ENCODE results near the gene INSIG2.
A peak's percentile ranks its signal among the peaks of the same experiment; 100 is the strongest.

The INSIG2 gene

DNA sequence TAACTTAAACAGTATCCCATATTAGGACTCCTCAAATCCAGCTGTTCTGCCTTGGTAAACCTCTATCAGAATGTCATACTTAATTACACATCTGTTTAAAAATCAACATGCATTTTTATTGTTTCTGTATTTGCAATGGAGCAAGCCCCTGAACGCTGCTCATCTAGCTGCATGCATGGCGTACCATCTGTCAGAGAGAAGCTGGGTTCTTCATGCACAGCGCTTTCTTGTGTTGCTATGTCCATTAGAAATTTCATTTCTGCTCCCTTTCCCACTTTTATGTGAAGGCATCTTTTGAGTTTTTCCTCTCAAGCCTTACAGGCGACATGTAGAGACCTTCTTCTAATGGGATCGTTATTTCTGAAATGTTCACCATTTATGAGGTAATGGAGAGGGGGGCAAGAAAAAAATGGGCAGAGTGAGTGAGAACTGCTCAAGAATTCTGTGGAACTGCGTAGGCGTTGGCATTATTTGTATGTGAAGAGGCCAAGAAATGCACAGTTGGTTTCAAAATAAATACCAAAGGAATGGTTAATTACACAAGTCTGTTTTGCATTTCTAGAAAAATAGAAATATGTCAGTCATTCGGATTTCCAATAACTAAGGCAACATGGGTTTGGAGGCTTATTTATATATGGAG, 31.6 kb downstream of the INSIG2 start:
- intact Hi-C loops (cut with DNase I; ENCODE audit: low total_unique reads): no loop called here
- no peaks in the 10 kb centered on the region for H3K27me3 ChIP-seq
- no peak overlapping the region for H3K4me3 ChIP-seq
- no peaks in the 10 kb centered on the region for H3K9me3 ChIP-seq
- peaks cover 0 to 7% (median 0%) of the 10 kb centered on the region in 3 donors for H3K36me3 ChIP-seq
- peaks cover 0 to 50% (median 23%) of the 10 kb centered on the region in 4 donors for H3K4me1 ChIP-seq
- DNase-seq: no peak
- no peak overlapping the region for H3K27ac ChIP-seq
- TF ChIP-seq, protein P1, sequence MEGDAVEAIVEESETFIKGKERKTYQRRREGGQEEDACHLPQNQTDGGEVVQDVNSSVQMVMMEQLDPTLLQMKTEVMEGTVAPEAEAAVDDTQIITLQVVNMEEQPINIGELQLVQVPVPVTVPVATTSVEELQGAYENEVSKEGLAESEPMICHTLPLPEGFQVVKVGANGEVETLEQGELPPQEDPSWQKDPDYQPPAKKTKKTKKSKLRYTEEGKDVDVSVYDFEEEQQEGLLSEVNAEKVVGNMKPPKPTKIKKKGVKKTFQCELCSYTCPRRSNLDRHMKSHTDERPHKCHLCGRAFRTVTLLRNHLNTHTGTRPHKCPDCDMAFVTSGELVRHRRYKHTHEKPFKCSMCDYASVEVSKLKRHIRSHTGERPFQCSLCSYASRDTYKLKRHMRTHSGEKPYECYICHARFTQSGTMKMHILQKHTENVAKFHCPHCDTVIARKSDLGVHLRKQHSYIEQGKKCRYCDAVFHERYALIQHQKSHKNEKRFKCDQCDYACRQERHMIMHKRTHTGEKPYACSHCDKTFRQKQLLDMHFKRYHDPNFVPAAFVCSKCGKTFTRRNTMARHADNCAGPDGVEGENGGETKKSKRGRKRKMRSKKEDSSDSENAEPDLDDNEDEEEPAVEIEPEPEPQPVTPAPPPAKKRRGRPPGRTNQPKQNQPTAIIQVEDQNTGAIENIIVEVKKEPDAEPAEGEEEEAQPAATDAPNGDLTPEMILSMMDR (IDR thresholded peaks at IDR 0.05): no peak

DNA sequence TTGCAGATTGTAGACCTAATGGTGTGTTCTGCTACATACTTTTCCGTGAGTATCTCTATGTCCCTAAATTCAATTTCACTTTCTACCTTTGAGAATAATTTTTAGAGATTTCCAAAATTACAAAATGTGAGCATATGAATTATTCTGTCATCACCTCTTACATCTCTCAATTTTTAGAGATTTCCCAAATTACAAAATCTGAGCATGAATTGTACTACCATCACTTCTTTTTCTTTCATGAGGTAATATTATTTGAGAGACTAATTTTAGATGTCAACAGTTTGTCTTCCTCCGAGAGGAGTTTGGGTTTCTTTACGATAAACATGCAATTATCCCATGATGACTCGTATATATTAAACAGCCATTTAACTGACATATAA, 32.1 kb downstream of the INSIG2 start:
- no peaks in the 10 kb centered on the region for H3K27me3 ChIP-seq
- no peak for DNase-seq
- H3K4me1 ChIP-seq: peaks cover 0 to 50% (median 23%) of the 10 kb centered on the region in 4 donors
- peaks cover 0 to 7% (median 0%) of the 10 kb centered on the region in 3 donors for H3K36me3 ChIP-seq
- intact Hi-C loops (cut with DNase I; ENCODE audit: low total_unique reads): no loop called here
- TF ChIP-seq, protein P1 (IDR thresholded peaks at IDR 0.05): no peak
- H3K9me3 ChIP-seq: no peaks in the 10 kb centered on the region
- no peak overlapping the region for H3K27ac ChIP-seq
- H3K4me3 ChIP-seq: no peak overlapping the region

DNA sequence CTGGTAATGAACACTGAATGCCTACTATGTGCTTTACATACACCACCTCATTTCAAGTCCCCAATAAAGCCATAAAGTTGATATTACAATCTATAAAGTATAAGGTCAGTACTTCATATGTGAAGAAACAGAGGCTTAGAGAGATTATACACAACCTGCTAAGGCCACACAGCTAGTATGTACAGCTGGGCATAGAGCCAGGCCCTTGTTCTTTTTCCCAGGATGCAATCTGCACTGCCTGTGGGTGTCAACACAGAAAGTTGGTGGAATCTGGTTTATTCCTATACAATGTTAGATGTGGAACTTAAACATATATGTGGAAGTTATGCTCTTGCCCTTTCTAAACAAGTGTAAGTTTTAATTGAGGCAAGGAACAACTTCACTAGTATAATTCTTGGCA, 32.8 kb downstream of the INSIG2 start:
- intact Hi-C loops (cut with DNase I; ENCODE audit: low total_unique reads): no loop called here
- H3K9me3 ChIP-seq: no peaks in the 10 kb centered on the region
- H3K27me3 ChIP-seq: no peaks in the 10 kb centered on the region
- no peak overlapping the region for H3K4me3 ChIP-seq
- peaks cover 0 to 50% (median 23%) of the 10 kb centered on the region in 4 donors for H3K4me1 ChIP-seq
- H3K36me3 ChIP-seq: peaks cover 0 to 7% (median 0%) of the 10 kb centered on the region in 3 donors
- no peak for DNase-seq
- TF ChIP-seq, protein P1 (IDR thresholded peaks at IDR 0.05): no peak
- H3K27ac ChIP-seq: no peak overlapping the region

- Histone ChIP-seq H3K36me3 (no peaks in the 10 kb centered on the region), H3K4me3 (no peak overlapping the region), H3K27me3 (no peaks in the 10 kb centered on the region), H3K9me3 (no peaks in the 10 kb centered on the region), H3K27ac (peak overlapping the region; percentile 58 to 59), H3K4me1 (peaks cover 0 to 50% (median 23%) of the 10 kb centered on the region in 4 donors)
- intact Hi-C loops (cut with DNase I; ENCODE audit: low total_unique reads): no loop called here
- DNase-seq: no peak
- TF ChIP-seq, protein P1 (IDR thresholded peaks at IDR 0.05): no peak
These were observed 33.8 kb downstream of the INSIG2 start for GRCh38 chr2:118121986-118122524.

DNA sequence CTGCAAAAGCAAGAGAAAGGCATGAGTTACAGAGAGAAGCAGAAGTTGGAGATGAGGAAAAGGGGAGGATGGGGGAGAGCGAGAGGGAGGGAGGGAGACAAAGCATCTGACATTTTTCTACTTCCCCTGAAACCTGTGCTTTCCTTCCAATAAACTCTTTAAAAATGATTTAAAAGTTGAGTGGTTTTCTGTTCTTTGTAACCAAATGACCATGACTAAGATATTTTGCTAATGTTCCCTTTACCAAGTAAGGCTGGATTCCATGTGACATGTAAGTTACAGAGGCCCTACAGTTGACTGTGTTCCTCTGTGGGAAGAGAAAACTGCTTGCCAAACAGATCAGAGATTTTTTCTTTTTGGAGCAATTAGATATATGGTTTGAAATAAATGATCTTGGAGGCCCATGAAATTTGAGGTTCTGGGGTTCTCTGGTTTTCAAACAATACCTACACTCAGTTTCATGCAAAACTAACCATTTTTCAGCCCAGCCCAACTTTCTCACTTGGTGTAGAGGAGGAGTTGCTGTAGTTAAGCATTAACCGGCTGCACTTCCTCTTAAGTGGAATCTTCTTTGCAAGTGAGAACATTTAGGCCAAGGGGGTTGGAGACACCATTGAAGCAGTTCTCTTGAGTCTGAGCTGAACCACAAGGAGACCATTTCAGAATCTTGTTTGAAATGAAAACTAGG, 34.5 kb downstream of the INSIG2 start:
- no peak overlapping the region for H3K4me3 ChIP-seq
- no peak for DNase-seq
- H3K36me3 ChIP-seq: no peaks in the 10 kb centered on the region
- TF ChIP-seq, protein P1 (IDR thresholded peaks at IDR 0.05): no peak
- H3K27ac ChIP-seq: peak overlapping the region; percentile 58 to 59
- intact Hi-C loops (cut with DNase I; ENCODE audit: low total_unique reads): no loop called here
- H3K9me3 ChIP-seq: no peaks in the 10 kb centered on the region
- no peaks in the 10 kb centered on the region for H3K27me3 ChIP-seq
- H3K4me1 ChIP-seq: peaks cover 0 to 50% (median 23%) of the 10 kb centered on the region in 4 donors

All from tibial artery (tissue), 4 donors.